GM12872 (cell line): ENCODE data around the gene SEZ6.

Source experiments
- CTCF ChIP-seq: IDR thresholded peaks from 3 replicates; pipeline ENCODE4 v1.5.1; 2011; ENCODE audit warnings: low read depth, mild to moderate bottlenecking, low read length, moderate library complexity; ENCODE audit not compliant: insufficient read depth

SEZ6 gene

GRCh38 chr17:28937044-28937729 is 68.6 kb downstream of the SEZ6 start:
- TF ChIP-seq CTCF, result no peak

GRCh38 chr17:28935744-28936460 is 69.9 kb downstream of the SEZ6 start:
- TF ChIP-seq CTCF, result no peak

GRCh38 chr17:28929787-28930186 is 76.0 kb downstream of the SEZ6 start:
- TF ChIP-seq CTCF, result no peak

- TF ChIP-seq CTCF, result no peak
Measured at GRCh38 chr17:28928061-28928460, 77.8 kb downstream of the SEZ6 start.

GRCh38 chr17:28926786-28927185 is 79.0 kb downstream of the SEZ6 start:
- TF ChIP-seq CTCF, result no peak

GRCh38 chr17:28926366-28926765 is 79.5 kb downstream of the SEZ6 start:
- TF ChIP-seq CTCF, result no peak

GRCh38 chr17:28925912-28926365 is 79.9 kb downstream of the SEZ6 start:
- no peak for TF ChIP-seq CTCF
